ENCODE results near the gene C1QTNF12.

DNA sequence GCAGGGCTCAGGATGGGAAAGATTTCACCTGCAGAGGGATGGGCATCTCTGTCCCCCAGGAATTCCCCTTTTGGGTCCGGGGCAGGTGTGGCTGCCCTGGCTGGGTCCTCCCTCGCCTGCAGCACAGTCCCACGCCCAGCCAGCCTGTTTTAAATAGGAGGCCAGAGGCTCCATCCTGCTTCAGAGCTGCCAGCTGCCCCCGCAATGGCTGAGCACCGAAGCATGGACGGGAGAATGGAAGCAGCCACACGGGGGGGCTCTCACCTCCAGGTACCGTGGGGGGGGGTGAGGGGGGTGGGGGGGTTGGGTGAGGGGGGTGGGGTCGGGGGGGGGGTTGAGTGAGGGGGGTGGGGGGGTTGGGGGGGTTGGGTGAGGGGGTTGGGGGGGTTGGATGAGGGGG lies 37.3 kb upstream of the C1QTNF12 start:
- no peak for TF ChIP-seq YY1 (IDR thresholded peaks at IDR 0.05; ENCODE audit: insufficient read depth, insufficient read length)
- TF ChIP-seq SUZ12 (IDR thresholded peaks at IDR 0.05; ENCODE audit: extremely low read depth, insufficient read depth, insufficient read length): no peak
- no peak for TF ChIP-seq ZNF274 (IDR thresholded peaks at IDR 0.05; ENCODE audit: low read depth, low read length)
